ENCODE data around the gene CAPN11. TPM values are rescaled to one million over a fixed set of nuclear protein-coding genes. Genes with fewer than 3 reads are reported as not detected.
"Not testable (repeated sequence)": the region's sequence is repeated elsewhere in the genome, so short reads cannot be mapped to it uniquely, and the experiment has no call there.

The CAPN11 gene
- total and polyA plus RNA-seq, 7 donors, result 0.05 to 0.32 (median 0.13) TPM; not detected in 3

GRCh38 chr6:44179072-44179536 lies 20.5 kb downstream of the CAPN11 start:
- Histone ChIP-seq H3K4me3 (no peak overlapping the region), H3K9me3 (no peaks in the 10 kb centered on the region), H3K27me3 (ENCODE audit: insufficient read depth in 3 of 3, low read length in 2 of 3) (no peaks in the 10 kb centered on the region), H3K36me3 (ENCODE audit: insufficient read depth in 1 of 2, low read depth in 1 of 2) (no peaks in the 10 kb centered on the region), H3K27ac (no peak overlapping the region), H3K4me1 (peaks cover 4% of the 10 kb centered on the region)
- ATAC-seq (no peak), DNase-seq (no peak)
- no peak for TF ChIP-seq CTCF (IDR thresholded peaks at IDR 0.05)
- intact Hi-C loops (cut with DNase I), result no loop called here
- 60 to 65% (median 63%) methylated on average over 4 of the region's 4 CpGs for WGBS, 3 donors

DNA sequence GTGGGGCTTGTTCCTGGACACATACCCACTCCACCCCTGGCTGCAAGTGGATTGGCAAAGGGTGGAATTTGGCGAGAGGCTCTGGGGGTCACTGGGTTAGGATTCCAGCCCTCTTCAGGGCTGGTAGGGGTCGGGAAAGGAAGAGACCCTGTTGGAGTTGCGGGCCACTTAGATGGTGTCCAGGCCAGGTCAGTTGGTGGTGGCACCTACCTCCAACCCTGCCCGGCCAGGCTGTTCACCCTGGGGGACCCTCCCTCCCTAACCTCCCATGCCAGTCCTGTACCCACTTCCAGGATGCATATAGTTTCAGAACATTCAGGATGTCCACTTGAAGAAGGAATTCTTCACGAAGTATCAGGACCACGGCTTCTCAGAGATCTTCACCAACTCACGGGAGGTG lies 21.0 kb downstream of the CAPN11 start:
- no peak overlapping the region for H3K27ac ChIP-seq
- ATAC-seq, result no peak
- H3K36me3 ChIP-seq (ENCODE audit: insufficient read depth in 1 of 2, low read depth in 1 of 2), result no peaks in the 10 kb centered on the region
- H3K9me3 ChIP-seq, result no peaks in the 10 kb centered on the region
- peaks cover 4% of the 10 kb centered on the region for H3K4me1 ChIP-seq
- 91 to 96% (median 95%) methylated on average over 7 of the region's 7 CpGs for WGBS, 3 donors
- no peak overlapping the region for H3K4me3 ChIP-seq
- DNase-seq, result no peak
- H3K27me3 ChIP-seq (ENCODE audit: insufficient read depth in 3 of 3, low read length in 2 of 3), result no peaks in the 10 kb centered on the region
- no peak for TF ChIP-seq CTCF (IDR thresholded peaks at IDR 0.05)
- intact Hi-C loops (cut with DNase I), result loop anchor here in 1 of 2 donors (5.0 kb wide), 1 partner anchor 38 kb away; the partner anchor contains the start of gene MYMX

DNA sequence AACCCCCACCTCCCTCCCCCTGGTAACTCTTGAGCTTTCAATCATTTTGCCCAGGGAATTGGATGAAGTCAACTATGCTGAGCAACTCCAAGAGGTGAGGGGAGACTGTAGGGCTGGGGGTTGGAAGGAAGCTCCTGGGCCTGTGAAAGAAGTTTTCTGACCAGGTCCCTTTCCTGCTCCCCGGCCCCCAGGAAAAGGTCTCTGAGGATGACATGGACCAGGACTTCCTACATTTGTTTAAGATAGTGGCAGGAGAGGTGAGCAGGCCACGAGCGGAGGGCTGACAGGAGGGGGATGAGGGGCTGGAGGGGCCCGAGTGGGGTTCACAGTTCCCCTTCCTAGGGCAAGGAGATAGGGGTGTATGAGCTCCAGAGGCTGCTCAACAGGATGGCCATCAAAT lies 21.8 kb downstream of the CAPN11 start:
- WGBS, 3 donors, result 82 to 85% (median 83%) methylated on average over 4 of the region's 4 CpGs
- TF ChIP-seq CTCF (IDR thresholded peaks at IDR 0.05), result no peak
- DNase-seq (no peak), ATAC-seq (no peak)
- H3K27ac ChIP-seq, result no peak overlapping the region
- peaks cover 4% of the 10 kb centered on the region for H3K4me1 ChIP-seq
- intact Hi-C loops (cut with DNase I), result loop anchor here in 1 of 2 donors (5.0 kb wide), 1 partner anchor 37 kb away; the partner anchor contains the start of gene MYMX
- H3K36me3 ChIP-seq (ENCODE audit: insufficient read depth in 1 of 2, low read depth in 1 of 2), result no peaks in the 10 kb centered on the region
- H3K27me3 ChIP-seq (ENCODE audit: insufficient read depth in 3 of 3, low read length in 2 of 3), result no peaks in the 10 kb centered on the region
- H3K9me3 ChIP-seq, result no peaks in the 10 kb centered on the region
- no peak overlapping the region for H3K4me3 ChIP-seq

GRCh38 chr6:44180886-44181285 lies 22.3 kb downstream of the CAPN11 start:
- ATAC-seq, result peak in 1 of 4 donors; percentile 32

DNA sequence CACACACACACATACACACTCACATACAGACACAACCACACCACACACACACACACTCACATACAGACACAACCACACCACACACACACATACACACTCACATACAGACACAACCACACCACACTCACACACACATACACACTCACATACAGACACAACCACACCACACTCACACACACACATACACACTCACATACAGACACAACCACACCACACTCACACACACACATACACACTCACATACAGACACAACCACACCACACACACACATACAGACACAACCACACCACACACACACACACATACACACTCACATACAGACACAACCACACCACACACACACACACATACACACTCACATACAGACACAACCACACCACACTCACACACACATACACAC lies 23.2 kb downstream of the CAPN11 start:
- not testable (repeated sequence) for ATAC-seq; H3K9me3 ChIP-seq; H3K27ac ChIP-seq; H3K4me1 ChIP-seq; H3K36me3 ChIP-seq (ENCODE audit: insufficient read depth in 1 of 2, low read depth in 1 of 2); H3K4me3 ChIP-seq; DNase-seq; H3K27me3 ChIP-seq (ENCODE audit: insufficient read depth in 3 of 3, low read length in 2 of 3)
- intact Hi-C loops (cut with DNase I), result loop anchor here in 1 of 2 donors (5.0 kb wide), 1 partner anchor 36 kb away; the partner anchor contains the start of gene MYMX

More at GRCh38 chr6:44180886-44181285, 22.3 kb downstream of the CAPN11 start:
- H3K27ac ChIP-seq, result no peak overlapping the region
- DNase-seq, result no peak
- WGBS, 3 donors, result 86 to 92% (median 89%) methylated on average over 4 of the region's 4 CpGs
- H3K9me3 ChIP-seq, result no peaks in the 10 kb centered on the region
- no peaks in the 10 kb centered on the region for H3K27me3 ChIP-seq (ENCODE audit: insufficient read depth in 3 of 3, low read length in 2 of 3)
- no peak overlapping the region for H3K4me3 ChIP-seq
- no peaks in the 10 kb centered on the region for H3K36me3 ChIP-seq (ENCODE audit: insufficient read depth in 1 of 2, low read depth in 1 of 2)
- TF ChIP-seq CTCF (IDR thresholded peaks at IDR 0.05), result no peak
- intact Hi-C loops (cut with DNase I), result loop anchor here in 1 of 2 donors (5.0 kb wide), 1 partner anchor 36 kb away; the partner anchor contains the start of gene MYMX
- peaks cover 4% of the 10 kb centered on the region for H3K4me1 ChIP-seq

Data from psoas muscle (tissue), 8 donors.